Upper lobe of right lung (tissue), 1 donor: ENCODE measurements around the gene PAPOLA. TPM values are rescaled to one million over a fixed set of nuclear protein-coding genes. Genes with fewer than 3 reads are reported as not detected.

Experiments used
- ATAC-seq: fragments of 200-7000 bp; cut with Tn5 transposase; one replicate; pipeline ENCODE4 v1.9.1; 2020; ENCODE audit warnings: mild to moderate bottlenecking, moderate library complexity
- DNase-seq: peaks from one replicate; pipeline ENCODE4 v3.0.0-alpha.2; 2020
- H3K27ac ChIP-seq: fragments of 200-600 bp; one replicate; pipeline ENCODE4 v1.8.0; 2022
- H3K27me3 ChIP-seq: fragments of 200-600 bp; one replicate; pipeline ENCODE4 v1.8.0; 2022; ENCODE audit warnings: mild to moderate bottlenecking
- H3K36me3 ChIP-seq: fragments of 200-600 bp; one replicate; pipeline ENCODE4 v1.8.0; 2022
- H3K4me1 ChIP-seq: fragments of 200-600 bp; one replicate; pipeline ENCODE4 v1.8.0; 2022
- H3K4me3 ChIP-seq: fragments of 200-600 bp; one replicate; pipeline ENCODE4 v1.8.0; 2022; ENCODE audit warnings: mild to moderate bottlenecking
- H3K9me3 ChIP-seq: fragments of 200-600 bp; one replicate; pipeline ENCODE4 v1.8.0; 2022
- intact Hi-C: fragments of 100-400 bp; cut with DNase I; formaldehyde crosslinking; loops from one replicate; pipeline ENCODE4 v1.11.0; 2022
- total RNA-seq: library from RNA; stranded (reverse); fragmentation: NEBNext Ultra II Directional; extraction: Animal tissue kit (Norgen Biotek cat#: 25700); gene quantifications from one replicate; pipeline ENCODE4 v1.2.1, GENCODE V29; 2021
- TF ChIP-seq, protein P1 (sequence below): fragments of 200-600 bp; IDR thresholded peaks from one replicate; pipeline ENCODE4 v1.8.0; 2022; ENCODE audit warnings: antibody characterized with exemption
- donor health status: DM: no; HTN: yes; CAD: no; lungs with severe emphysema.

PAPOLA gene
- total RNA-seq, 1 donor from 2014 or later = 153 TPM

- ATAC-seq (no peak), DNase-seq (no peak)
- intact Hi-C loops = no loop called here
- Histone ChIP-seq H3K4me3 (no peak overlapping the region), H3K36me3 (no peaks in the 10 kb centered on the region), H3K9me3 (no peaks in the 10 kb centered on the region), H3K27me3 (no peaks in the 10 kb centered on the region), H3K4me1 (no peaks in the 10 kb centered on the region), H3K27ac (no peak overlapping the region)
- TF ChIP-seq, protein P1, sequence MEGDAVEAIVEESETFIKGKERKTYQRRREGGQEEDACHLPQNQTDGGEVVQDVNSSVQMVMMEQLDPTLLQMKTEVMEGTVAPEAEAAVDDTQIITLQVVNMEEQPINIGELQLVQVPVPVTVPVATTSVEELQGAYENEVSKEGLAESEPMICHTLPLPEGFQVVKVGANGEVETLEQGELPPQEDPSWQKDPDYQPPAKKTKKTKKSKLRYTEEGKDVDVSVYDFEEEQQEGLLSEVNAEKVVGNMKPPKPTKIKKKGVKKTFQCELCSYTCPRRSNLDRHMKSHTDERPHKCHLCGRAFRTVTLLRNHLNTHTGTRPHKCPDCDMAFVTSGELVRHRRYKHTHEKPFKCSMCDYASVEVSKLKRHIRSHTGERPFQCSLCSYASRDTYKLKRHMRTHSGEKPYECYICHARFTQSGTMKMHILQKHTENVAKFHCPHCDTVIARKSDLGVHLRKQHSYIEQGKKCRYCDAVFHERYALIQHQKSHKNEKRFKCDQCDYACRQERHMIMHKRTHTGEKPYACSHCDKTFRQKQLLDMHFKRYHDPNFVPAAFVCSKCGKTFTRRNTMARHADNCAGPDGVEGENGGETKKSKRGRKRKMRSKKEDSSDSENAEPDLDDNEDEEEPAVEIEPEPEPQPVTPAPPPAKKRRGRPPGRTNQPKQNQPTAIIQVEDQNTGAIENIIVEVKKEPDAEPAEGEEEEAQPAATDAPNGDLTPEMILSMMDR = no peak
These were observed 100.0 kb downstream of the PAPOLA start for GRCh38 chr14:96602186-96602585.

- TF ChIP-seq, protein P1 = no peak
- Histone ChIP-seq H3K27me3 (no peaks in the 10 kb centered on the region), H3K9me3 (no peaks in the 10 kb centered on the region), H3K36me3 (no peaks in the 10 kb centered on the region), H3K4me3 (no peak overlapping the region), H3K27ac (no peak overlapping the region), H3K4me1 (no peaks in the 10 kb centered on the region)
- ATAC-seq (no peak), DNase-seq (no peak)
- intact Hi-C loops = no loop called here
These were observed 101.4 kb downstream of the PAPOLA start for GRCh38 chr14:96603350-96604255.

- H3K27me3 ChIP-seq = peaks cover 13% of the 10 kb centered on the region
- DNase-seq = no peak
- H3K36me3 ChIP-seq = no peaks in the 10 kb centered on the region
- intact Hi-C loops = no loop called here
- no peaks in the 10 kb centered on the region for H3K9me3 ChIP-seq
- H3K4me3 ChIP-seq = no peak overlapping the region
- no peak for ATAC-seq
- no peaks in the 10 kb centered on the region for H3K4me1 ChIP-seq
- H3K27ac ChIP-seq = no peak overlapping the region
- TF ChIP-seq, protein P1 = no peak
These were observed 112.3 kb downstream of the PAPOLA start for GRCh38 chr14:96614481-96614881.

DNA sequence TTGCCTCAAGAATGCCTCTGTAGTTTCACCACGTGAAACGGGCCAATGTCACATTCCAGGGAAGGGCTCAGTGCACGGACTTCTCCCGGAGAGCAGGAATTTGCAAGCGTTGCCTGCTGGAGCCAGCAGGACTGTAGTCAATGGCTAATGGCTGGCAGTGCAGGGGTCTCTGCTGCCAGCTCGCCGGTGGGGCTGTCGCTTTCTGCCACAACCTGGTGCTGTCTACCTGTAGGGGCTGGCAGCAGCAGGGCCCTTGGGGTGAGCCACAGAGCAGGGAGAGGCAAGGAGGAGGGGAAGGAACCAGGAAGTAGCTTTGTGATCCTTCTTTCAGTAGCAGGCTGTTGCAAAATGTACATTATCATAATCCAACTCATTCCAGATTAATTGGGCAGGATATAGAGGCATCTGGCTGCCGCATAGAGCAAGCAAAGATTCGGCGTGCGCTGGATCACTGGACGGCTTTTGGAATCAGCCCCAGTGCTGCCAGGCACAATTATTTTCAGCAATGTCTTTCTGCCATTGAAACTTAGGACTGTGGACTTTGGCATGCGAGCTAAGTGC is 114.1 kb downstream of the PAPOLA start:
- Histone ChIP-seq H3K27me3 (peaks cover 13% of the 10 kb centered on the region), H3K4me3 (no peak overlapping the region), H3K27ac (no peak overlapping the region), H3K9me3 (no peaks in the 10 kb centered on the region), H3K36me3 (no peaks in the 10 kb centered on the region), H3K4me1 (no peaks in the 10 kb centered on the region)
- no peak for DNase-seq
- TF ChIP-seq, protein P1 = no peak
- no peak for ATAC-seq
- intact Hi-C loops = no loop called here

Other genes with a start within 250 kb of the PAPOLA start
- gene BDKRB1, start 246.2 kb upstream of the PAPOLA start, total RNA-seq = not detected
- gene ATG2B, start 139.0 kb upstream of the PAPOLA start, total RNA-seq = 19.1 TPM
- 13.9 TPM for gene GSKIP, start 138.9 kb upstream of the PAPOLA start, total RNA-seq
- 2.6 TPM for gene AK7, start 110.3 kb upstream of the PAPOLA start, total RNA-seq